Measurements from ENCODE around the gene RHCE.
"Not testable (repeated sequence)": the region's sequence is repeated elsewhere in the genome, so short reads cannot be mapped to it uniquely, and the experiment has no call there.

RHCE gene

GRCh38 chr1:25338986-25339385 lies 81.6 kb downstream of the RHCE start:
- FAIRE-seq, result no peak

- peak; percentile 94 for FAIRE-seq
Measured at GRCh38 chr1:25338188-25338981, 82.2 kb downstream of the RHCE start, which contains the start of gene TMEM50A. TMEM50A (plus strand) TSS chr1:25338334; CDS start chr1:25340487, 2,153 bp downstream.

GRCh38 chr1:25337483-25338187 lies 83.0 kb downstream of the RHCE start:
- FAIRE-seq, result peak; percentile 35

- not testable (repeated sequence) for FAIRE-seq
Measured at GRCh38 chr1:25336922-25337354, 83.7 kb downstream of the RHCE start.

- FAIRE-seq, result not testable (repeated sequence)
Measured at GRCh38 chr1:25329950-25330349, 90.7 kb downstream of the RHCE start.

GRCh38 chr1:25329336-25329735 lies 91.3 kb downstream of the RHCE start:
- not testable (repeated sequence) for FAIRE-seq

GRCh38 chr1:25328791-25329185 lies 91.8 kb downstream of the RHCE start:
- not testable (repeated sequence) for FAIRE-seq

GRCh38 chr1:25327864-25328790 lies 92.5 kb downstream of the RHCE start:
- FAIRE-seq, result peak; percentile 90

GRCh38 chr1:25324407-25324806 lies 96.2 kb downstream of the RHCE start:
- not testable (repeated sequence) for FAIRE-seq

- FAIRE-seq, result not testable (repeated sequence)
Measured at GRCh38 chr1:25322127-25322526, 98.5 kb downstream of the RHCE start.

- FAIRE-seq, result not testable (repeated sequence)
Measured at GRCh38 chr1:25320314-25320938, 100.2 kb downstream of the RHCE start.

GRCh38 chr1:25312806-25313470 lies 107.7 kb downstream of the RHCE start:
- FAIRE-seq, result not testable (repeated sequence)
